Osteoblast (primary cell): ENCODE measurements around the gene ELK3. TPM values are rescaled to one million over a fixed set of nuclear protein-coding genes. Genes with fewer than 3 reads are reported as not detected.

ENCODE experiments used
- DNase-seq: peaks from one replicate; pipeline ENCODE4 v3.0.0; 2011; ENCODE audit warnings: low spot score, mixed read lengths; ENCODE audit not compliant: insufficient read length; ENCODE audit errors: missing footprints
- H2AFZ ChIP-seq: 2 replicates; pipeline ENCODE4 v1.6.0; 2011; ENCODE audit warnings: mild to moderate bottlenecking, low read length
- H3K27ac ChIP-seq: 2 replicates; pipeline ENCODE4 v1.5.1; 2011; ENCODE audit warnings: mild to moderate bottlenecking, low read depth, low read length, moderate library complexity
- H3K27me3 ChIP-seq: 2 replicates; pipeline ENCODE4 v1.6.0; 2012; ENCODE audit warnings: mild to moderate bottlenecking, control low read depth, inconsistent platforms, low read length, moderate library complexity; ENCODE audit not compliant: insufficient read depth
- H3K36me3 ChIP-seq: 2 replicates; pipeline ENCODE4 v1.5.1; 2011; ENCODE audit warnings: mild to moderate bottlenecking, low read length, control low read depth, moderate library complexity; ENCODE audit not compliant: insufficient read depth
- H3K4me1 ChIP-seq: 2 replicates; pipeline ENCODE4 v1.5.1; 2011; ENCODE audit warnings: mild to moderate bottlenecking, low read length, control low read depth, moderate library complexity; ENCODE audit not compliant: insufficient read depth
- H3K4me2 ChIP-seq: 2 replicates; pipeline ENCODE4 v1.6.0; 2011; ENCODE audit warnings: mild to moderate bottlenecking, low read length; ENCODE audit not compliant: insufficient read depth
- H3K4me3 ChIP-seq: fragments of 200-600 bp; sonication (generic); 3 replicates; pipeline ENCODE4 v1.5.1; 2012; ENCODE audit warnings: mild to moderate bottlenecking, low read length, inconsistent platforms; ENCODE audit not compliant: insufficient read depth
- H3K79me2 ChIP-seq: 2 replicates; pipeline ENCODE4 v1.6.0; 2012; ENCODE audit warnings: mild to moderate bottlenecking, low read length, control low read depth, inconsistent platforms; ENCODE audit not compliant: insufficient read depth
- H3K9me3 ChIP-seq: 2 replicates; pipeline ENCODE4 v1.5.1; 2011; ENCODE audit warnings: low read depth, low read length, control low read depth
- H4K20me1 ChIP-seq: 2 replicates; pipeline ENCODE4 v1.6.0; 2012; ENCODE audit warnings: mild to moderate bottlenecking, low read length, control low read depth; ENCODE audit not compliant: insufficient read depth
- CTCF ChIP-seq: IDR thresholded peaks from 2 replicates; pipeline ENCODE4 v1.5.1; 2011; ENCODE audit warnings: mild to moderate bottlenecking, low read depth, low read length, moderate library complexity; ENCODE audit errors: extremely low read depth
- total RNA-seq: library from RNA; depleted of rRNA; stranded (reverse); fragments of >200 nt; gene quantifications from 2 replicates; pipeline ENCODE4 v1.2.3, GENCODE V29; 2012

Gene ELK3
- total RNA-seq, 1 donor: 27.5 TPM

DNA sequence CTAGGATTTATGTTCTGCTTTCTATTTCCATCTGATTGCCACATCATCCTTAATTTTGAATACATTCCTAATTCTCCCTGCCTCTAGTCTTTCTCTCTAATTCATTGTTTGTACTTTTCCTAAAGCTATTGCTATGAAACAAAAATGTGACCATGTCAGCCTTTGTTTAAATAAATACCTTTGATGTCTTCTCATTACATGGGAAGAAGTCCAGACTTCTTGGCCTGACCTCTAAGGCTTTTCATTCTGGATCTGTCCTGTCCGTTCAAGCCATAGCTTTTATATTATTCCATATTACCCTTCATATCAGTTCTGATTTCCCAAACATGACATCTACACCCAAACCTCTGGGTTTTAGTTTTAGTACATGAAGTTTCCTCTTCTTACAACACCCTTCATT, 114.7 kb downstream of the ELK3 start:
- DNase-seq: no peak
- Histone ChIP-seq H3K4me2 (no peak overlapping the region), H3K4me3 (no peak overlapping the region), H3K9me3 (no peaks in the 10 kb centered on the region), H3K27me3 (no peaks in the 10 kb centered on the region), H3K36me3 (peaks cover 10% of the 10 kb centered on the region), H3K4me1 (no peaks in the 10 kb centered on the region), H4K20me1 (no peaks in the 10 kb centered on the region), H3K27ac (peak overlapping the region; percentile 8), H2AFZ (no peak overlapping the region), H3K79me2 (peaks cover 81% of the 10 kb centered on the region)
- TF ChIP-seq CTCF: no peak

GRCh38 chr12:96310067-96310466, 115.9 kb downstream of the ELK3 start:
- H3K9me3 ChIP-seq: no peaks in the 10 kb centered on the region
- no peaks in the 10 kb centered on the region for H3K27me3 ChIP-seq
- H3K36me3 ChIP-seq: peaks cover 10% of the 10 kb centered on the region
- TF ChIP-seq CTCF: no peak
- peaks cover 82% of the 10 kb centered on the region for H3K79me2 ChIP-seq
- peaks cover 9% of the 10 kb centered on the region for H3K4me1 ChIP-seq
- H3K4me2 ChIP-seq: no peak overlapping the region
- no peak overlapping the region for H2AFZ ChIP-seq
- H3K4me3 ChIP-seq: no peak overlapping the region
- DNase-seq: no peak
- H3K27ac ChIP-seq: no peak overlapping the region
- H4K20me1 ChIP-seq: peaks cover 8% of the 10 kb centered on the region

GRCh38 chr12:96311191-96311590, 117.0 kb downstream of the ELK3 start:
- peaks cover 81% of the 10 kb centered on the region for H3K79me2 ChIP-seq
- TF ChIP-seq CTCF: no peak
- H3K4me2 ChIP-seq: no peak overlapping the region
- no peak overlapping the region for H3K27ac ChIP-seq
- no peak overlapping the region for H3K4me3 ChIP-seq
- peaks cover 8% of the 10 kb centered on the region for H4K20me1 ChIP-seq
- H3K36me3 ChIP-seq: peaks cover 10% of the 10 kb centered on the region
- H3K27me3 ChIP-seq: no peaks in the 10 kb centered on the region
- H2AFZ ChIP-seq: no peak overlapping the region
- peaks cover 9% of the 10 kb centered on the region for H3K4me1 ChIP-seq
- H3K9me3 ChIP-seq: no peaks in the 10 kb centered on the region
- no peak for DNase-seq

DNA sequence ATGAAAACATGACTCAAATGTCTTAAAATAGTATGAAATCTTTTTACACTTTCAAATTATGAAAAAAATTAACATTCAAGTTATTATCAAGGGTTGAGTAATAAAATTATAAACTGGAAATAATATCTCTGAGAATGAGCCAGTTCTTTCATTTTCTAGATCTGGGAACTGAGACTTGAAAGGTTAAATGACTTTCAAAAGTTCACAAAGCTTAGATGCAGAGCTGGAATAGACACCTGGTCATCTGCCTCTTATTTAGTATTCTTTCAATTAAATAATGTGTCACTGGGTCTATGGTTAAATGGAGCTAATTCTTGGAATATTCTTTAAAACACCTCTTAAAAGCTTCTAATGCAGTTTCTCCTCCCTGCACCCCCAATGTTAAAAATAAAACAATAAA, 119.4 kb downstream of the ELK3 start:
- Histone ChIP-seq H3K36me3 (peaks cover 10% of the 10 kb centered on the region), H3K27ac (no peak overlapping the region), H2AFZ (no peak overlapping the region), H3K79me2 (peaks cover 64% of the 10 kb centered on the region), H3K4me1 (peaks cover 9% of the 10 kb centered on the region), H3K27me3 (no peaks in the 10 kb centered on the region), H3K4me3 (no peak overlapping the region), H3K4me2 (no peak overlapping the region), H3K9me3 (no peaks in the 10 kb centered on the region), H4K20me1 (peaks cover 8% of the 10 kb centered on the region)
- DNase-seq: no peak
- TF ChIP-seq CTCF: no peak
